HG03469 (cell line): ENCODE data around the gene MED25.

Experiments used
- ATAC-seq: cut with Tn5 transposase; IDR thresholded peaks from one replicate; pipeline ENCODE4 v1.9.1; 2021; ENCODE audit warnings: mild to moderate bottlenecking, moderate library complexity, moderate number of reproducible peaks; ENCODE audit not compliant: unreplicated experiment

MED25 gene

DNA sequence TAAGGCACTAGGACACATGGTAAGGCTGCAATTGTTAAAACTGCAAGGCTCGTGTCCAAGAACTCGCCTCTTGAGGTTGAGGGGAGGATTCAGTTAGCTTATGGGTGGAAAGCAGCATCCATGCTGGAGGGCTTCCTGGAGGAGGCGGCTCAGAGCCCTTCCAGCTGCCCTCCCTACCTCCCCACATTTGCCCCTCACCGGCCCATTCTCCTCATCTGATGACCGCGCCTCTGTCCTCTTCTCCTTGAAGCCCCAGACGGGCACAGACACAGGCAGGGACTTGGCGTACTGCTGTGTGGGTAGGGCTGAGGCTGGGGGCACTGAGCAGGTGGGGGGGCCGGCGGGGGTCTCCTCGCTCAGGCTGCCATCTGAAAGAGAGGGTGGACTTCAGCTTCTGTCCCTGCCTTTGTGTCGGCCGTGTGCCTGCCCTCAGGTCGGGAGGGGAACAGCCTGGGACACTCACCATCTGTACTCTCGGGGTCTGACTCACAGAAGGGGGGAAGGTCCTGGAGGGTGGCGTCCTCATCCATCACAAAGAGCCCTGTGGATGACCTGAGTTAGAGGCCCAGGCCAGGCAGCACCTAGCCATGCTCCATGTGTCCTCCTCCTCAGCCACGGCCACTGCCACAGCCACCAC lies 53.4 kb downstream of the MED25 start:
- no peak for ATAC-seq

DNA sequence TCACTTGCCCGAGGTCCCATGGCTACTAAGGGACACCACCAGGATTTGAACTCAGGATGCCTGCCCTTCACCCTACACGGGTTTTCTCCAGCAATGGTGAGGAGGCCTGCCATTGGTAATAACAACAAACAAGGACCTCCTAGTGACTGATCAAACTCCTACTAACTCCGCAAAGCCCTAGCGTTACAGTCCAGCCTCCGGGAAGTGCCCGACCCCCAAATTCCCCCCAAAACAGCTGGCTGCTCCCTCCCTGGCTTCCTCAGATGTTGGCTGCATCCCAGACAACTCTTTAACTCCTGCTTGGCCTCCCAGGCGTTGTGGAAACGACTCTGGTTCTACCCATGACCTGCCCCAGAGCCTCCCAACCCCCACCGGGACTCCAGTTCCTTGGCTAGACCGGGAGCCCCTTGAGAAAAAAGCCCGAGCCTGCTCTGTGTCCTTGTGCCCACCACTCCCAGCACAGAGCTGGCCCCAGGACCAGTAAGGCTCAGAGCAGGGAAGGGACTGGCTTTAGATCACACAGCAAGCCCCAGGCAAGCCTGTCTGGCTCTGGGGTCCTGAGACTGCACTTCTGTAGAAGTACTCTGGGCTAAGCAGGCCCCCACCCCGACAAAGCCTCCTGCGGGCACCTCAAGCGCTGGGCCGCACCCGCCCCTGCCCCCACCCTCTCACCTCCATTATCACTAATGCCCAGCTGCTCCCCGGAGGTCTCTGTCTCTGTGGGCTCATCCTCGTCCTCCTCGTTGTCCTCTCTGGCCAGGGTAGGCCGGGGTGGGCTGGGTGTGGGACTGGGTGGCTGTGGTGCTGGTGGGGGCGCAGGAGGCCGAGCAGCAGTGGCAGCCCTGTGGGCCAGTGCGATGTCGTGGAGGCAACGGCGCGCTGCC lies 54.4 kb downstream of the MED25 start:
- ATAC-seq: no peak

DNA sequence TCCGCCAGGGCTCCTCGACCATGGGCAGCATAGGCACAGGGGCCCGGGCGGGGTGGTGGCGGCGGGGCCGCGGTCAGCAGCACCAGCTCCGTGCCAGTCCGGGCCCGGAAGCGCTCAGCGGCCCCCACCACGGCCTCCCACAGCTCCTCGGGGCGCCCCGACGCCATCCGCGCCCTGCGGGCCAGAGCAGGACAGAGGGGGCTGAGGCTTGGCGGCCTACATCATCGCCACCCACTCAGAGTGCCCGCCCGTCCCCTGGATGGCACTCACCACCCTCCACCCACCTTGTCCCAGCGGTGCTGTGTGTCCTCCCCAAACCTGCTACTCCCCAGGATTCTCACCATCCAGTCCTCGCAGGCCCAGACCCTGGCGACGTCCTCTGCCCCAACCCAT lies 55.0 kb downstream of the MED25 start:
- ATAC-seq: no peak

DNA sequence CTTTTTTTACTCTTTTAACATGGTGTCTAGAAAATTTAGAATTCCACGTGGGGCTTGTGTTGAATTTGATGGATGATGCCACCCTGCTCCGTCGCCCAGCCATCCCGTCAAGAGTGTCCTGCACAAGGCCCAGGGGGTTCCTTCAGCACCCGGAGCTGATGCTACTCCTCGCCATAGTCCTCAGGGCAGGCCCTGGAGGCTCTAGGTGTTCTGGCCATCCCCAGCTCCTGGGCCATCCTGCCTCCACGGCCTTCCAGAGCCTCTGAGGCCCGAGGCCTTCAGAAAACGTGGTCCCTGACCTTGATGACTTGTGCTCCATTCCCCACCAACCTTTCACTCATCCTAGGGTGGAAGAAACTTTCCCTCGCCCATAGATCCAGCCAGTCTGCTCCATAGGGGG lies 55.7 kb downstream of the MED25 start:
- no peak for ATAC-seq

DNA sequence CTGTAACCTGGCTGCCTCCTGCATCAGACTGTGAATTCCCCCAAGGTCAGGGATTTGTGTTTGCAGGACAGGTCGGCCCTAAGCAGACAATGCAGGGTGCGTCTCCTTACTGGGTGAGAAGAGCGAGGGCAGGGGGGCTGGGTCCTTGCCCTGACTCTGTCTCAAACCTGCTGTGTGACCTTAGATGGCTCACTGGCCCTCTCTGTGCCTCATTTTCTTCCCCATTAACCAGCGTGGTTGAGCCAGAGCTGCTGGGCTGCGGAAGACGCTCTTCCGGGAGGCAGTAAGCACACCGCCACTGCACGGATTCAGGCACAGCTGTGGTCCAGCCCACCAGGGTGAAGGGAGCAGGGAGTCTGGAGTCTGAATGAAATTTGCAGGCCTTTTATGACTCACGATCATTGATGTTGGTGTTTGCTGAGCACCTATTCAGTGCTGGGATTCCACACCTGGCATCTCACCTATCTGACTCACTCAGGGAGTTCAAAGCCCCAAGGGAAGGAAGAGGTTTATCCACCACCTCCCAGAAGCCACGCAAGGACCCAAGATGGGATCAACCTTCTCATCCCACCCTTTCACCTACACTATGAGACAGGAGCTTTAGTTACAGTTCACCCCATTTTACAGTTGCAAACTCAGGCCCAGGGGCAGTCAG lies 56.5 kb downstream of the MED25 start:
- no peak for ATAC-seq

DNA sequence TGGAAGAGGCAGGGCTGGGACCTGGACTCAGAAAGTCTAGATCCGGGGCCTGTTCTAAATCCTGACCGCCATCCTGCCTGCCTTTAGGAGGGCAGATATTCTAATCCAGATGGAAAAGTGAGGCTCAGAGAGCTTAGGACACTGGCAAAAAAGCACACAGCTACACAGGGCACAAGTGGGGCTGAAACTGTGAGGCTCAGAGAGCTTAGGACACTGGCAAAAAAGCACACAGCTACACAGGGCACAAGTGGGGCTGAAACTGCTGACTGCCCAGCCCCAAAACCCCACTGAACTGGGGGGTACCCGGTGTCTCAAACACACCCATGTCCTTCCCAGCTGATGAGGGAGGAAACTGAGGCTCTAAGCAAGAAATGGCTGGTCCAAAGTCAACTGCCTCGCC lies 57.1 kb downstream of the MED25 start:
- ATAC-seq: no peak

DNA sequence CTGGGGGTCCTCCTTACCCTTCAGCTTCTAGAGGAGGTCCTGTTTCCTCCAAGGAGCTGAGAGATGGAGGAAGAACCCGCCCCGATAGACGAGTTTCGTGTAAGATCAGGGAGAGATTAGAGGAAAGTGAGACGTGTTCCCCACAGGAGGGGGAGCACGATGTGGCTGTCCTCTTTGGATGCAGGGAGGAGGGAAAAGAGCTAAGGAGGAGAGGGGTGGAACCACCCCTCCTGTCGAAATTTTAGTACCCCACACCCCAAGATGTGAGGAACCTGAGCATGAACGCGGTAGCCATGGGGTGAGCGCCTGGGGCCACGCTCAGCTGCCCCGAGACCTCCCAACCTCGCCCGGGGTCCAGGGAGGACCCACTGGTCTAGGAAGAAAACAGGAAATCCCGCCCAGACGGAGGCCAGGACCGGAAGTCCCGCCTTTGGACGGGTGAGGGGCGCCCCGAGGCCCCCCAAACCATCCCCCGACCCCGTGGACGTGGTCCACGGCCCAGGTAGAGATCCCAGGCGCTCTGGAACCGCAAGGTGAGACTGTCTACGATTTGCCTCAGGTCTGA lies 57.9 kb downstream of the MED25 start:
- no peak for ATAC-seq

DNA sequence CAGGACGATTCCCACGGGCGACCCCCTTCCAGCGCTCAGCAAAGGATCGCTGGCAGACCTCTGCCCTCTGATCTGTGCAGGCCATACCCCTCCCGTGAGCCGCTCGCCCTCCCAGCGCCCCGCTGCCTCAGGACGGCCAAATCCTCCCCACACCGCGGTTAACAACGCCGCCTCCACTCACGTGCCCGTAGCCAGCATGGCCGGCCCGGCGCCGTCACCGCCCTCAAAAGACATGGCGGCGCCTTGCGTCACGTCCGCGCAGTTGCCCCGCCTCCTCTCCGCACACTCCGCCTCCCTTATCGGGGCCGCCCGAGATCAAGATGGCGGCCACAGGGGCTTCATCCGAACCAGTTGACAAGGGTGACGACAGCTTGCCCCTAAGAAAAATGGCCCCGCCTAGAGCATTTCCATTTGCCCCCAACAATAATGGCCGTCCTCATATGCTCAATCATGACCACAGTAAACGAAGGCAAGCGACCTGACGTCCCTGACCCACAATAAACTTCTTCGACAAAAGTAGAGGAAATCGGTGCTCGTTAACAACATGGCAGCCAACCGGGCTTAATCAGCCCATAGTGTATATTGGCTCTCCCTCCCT lies 58.4 kb downstream of the MED25 start:
- peak; percentile 27 for ATAC-seq

DNA sequence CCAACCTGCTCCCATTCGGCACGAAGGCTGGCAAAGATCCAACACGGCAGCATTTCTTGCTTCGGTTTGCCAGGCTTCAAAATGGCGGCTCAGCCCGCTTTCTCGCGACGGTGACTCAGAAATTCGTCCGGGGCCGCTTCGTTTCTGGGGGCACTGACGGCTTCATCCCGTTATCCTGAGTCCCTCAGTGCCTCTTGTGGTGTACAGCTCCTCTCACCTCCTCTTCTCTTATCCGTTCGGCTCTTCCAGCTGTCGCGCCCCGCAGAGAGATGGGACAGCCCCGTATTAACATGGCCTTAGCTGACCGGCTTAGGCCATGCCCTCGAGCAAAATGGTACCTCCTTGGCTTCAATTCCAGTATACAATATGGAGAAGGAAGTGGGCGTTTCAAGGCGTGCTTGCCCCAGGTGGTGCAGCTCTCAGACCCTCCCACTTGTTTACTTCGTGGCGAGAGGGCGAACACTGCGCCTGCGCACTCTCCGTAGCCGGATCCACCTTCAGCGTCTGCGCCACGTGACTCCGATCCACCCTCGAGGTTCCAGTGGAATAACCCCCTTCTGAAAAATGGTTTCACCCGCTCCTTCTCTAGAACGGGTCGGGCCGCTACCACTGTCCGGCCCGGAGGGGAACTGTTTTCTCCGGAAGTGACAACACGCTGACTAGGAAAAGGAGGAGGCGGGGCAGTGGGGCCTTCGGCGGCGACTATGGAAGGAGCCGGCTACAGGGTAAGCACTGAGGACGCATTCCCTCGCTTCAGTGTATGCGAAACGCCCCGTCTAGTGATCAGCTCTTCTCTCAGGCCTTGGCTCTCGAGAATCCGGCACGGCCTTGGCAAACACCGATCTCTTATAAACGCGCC lies 59.2 kb downstream of the MED25 start, which contains the start of the genes AKT1S1 and TBC1D17:
TSS of gene AKT1S1 (minus strand) at position 336 of the 859 bp plus-strand sequence. CDS start 4,060 bp downstream, outside the sequence.
TSS of gene TBC1D17 (plus strand) at position 683 of the 859 bp plus-strand sequence. CDS start at position 705, 22 bp downstream.
- peak; percentile 44 for ATAC-seq

DNA sequence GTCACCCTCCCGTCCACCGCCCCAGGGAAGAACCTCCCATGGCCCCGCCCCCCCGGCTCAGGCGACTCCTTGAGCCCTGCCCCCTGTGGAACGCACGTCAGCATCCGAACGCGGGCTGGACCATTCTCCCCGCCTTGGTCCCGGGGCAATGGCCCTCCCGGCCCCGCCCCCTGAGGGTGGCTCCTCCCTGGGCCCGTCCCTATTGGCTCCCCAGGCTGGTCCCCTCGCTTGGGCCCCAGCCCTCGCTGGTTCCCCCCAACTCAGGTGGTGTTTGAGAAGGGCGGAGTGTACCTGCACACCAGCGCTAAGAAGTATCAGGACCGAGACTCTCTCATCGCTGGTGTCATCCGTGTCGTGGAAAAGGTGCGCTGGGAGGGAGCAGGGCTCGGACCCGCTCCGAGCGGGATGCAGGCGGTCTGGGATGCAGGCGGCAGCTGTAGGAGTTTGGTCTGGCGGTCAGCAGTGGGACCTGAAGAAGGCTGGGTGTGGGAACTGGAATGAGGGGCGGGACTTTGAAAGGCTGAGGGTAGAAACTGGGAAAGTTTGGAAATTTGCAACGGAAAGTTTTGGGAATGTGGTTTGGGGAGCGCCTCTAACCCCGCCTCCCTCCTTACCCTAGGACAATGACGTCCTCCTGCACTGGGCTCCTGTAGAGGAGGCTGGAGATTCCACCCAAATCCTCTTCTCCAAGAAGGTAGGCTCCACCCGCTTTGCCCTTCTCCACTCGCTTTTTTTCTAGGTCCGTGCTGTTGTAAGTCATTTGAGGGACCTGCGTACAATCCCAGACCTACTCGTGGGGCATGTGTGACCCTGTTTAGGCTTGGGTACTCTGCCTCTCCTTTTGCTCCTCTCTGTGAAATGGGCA lies 60.0 kb downstream of the MED25 start:
- peak; percentile 17 for ATAC-seq

DNA sequence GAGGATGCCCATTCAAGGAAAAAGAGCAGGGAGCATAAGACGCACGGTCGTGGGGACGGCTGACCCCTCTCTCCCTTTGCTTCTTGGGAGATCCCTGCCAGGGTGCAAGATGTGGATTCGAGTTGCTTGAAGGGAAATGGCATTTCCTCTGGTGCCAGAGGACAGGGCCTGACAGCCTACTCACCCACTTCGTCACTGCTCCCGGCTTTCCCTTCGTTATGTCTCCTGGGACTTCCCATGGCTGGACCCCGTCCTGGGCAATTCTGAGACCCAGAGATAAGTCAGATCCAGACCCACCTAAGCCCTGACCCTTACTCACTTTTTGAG lies 60.6 kb downstream of the MED25 start:
- ATAC-seq: no peak

DNA sequence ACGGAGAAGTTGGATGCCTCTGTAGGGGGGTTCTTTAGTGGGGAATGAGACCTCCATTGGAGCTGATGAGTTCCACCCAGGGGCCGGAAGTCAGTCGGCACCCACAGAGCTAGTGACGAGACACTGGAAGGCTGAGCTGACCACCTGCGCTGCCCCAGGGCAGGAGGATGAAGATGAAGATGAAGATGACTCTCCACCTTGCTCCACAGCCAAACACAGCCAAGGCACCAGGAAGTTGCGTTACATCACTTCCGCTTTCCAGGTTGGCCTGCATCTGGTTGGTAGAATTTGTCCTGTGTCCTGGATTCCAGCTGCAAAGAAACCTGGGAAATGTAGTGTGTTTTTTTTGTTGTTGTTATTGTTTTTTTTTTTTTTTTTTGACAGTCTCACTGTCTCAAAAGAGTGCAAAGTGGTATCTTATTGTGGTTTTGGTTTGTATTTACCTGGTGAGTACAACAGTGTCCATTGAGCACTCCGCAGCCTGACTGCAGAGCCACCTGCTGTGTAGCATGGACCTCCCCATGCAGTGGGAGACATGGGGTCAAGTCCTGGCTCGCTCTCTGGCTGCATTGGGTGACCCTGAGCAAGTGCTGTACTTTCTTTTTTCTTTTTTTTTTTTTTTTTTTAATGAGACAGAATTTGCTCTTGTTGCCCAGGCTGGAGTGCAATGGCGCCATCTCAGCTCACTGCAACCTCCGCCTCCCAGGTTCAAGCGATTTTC lies 61.3 kb downstream of the MED25 start:
- no peak for ATAC-seq

DNA sequence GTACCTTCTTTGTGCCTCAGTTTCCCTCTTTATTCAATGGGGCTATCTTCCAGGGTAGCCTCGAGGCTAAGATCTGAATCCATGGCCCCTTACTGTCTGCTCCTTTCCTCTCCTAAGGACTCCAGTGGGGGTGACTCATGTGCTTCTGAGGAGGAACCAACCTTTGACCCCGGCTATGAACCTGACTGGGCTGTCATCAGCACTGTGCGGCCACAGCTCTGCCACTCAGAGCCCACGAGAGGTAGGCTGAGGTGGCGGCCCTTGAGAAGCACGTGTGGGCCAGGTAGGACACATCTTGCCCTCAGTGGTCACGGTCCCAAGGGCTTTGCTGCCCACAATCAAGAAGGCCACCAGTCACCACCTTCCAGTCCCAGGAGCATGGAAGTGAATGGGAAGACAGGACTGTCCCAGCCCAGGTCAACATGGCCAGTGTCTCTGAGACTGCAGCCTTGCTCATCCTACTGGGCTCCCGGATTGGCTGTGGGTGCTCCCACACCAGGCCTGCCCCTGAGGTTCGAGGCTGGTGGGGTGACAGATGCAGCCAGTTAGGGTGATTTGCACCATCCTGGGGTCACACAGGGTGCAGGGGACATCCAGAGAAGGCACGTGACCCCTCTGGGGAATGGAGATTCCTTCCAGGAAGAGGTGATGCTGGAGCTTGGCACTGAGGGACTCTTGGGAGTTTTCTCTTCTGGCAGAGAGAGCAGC lies 62.2 kb downstream of the MED25 start:
- ATAC-seq: no peak

DNA sequence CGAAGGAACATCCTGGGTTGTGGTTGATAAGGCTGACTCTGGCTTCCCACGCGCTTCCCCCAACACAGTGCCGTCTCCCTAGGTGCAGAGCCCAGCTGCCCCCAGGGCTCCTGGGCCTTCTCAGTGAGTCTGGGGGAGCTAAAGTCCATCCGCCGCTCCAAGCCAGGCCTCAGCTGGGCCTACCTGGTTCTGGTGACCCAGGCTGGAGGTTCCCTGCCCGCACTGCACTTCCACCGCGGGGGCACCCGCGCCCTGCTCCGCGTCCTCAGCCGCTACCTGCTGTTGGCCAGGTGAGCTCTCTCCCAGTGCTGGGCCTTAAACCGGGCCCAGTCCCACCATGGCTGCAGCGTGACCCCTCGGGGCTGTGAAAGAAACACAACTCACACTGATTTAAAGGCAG lies 63.1 kb downstream of the MED25 start:
- ATAC-seq: no peak

DNA sequence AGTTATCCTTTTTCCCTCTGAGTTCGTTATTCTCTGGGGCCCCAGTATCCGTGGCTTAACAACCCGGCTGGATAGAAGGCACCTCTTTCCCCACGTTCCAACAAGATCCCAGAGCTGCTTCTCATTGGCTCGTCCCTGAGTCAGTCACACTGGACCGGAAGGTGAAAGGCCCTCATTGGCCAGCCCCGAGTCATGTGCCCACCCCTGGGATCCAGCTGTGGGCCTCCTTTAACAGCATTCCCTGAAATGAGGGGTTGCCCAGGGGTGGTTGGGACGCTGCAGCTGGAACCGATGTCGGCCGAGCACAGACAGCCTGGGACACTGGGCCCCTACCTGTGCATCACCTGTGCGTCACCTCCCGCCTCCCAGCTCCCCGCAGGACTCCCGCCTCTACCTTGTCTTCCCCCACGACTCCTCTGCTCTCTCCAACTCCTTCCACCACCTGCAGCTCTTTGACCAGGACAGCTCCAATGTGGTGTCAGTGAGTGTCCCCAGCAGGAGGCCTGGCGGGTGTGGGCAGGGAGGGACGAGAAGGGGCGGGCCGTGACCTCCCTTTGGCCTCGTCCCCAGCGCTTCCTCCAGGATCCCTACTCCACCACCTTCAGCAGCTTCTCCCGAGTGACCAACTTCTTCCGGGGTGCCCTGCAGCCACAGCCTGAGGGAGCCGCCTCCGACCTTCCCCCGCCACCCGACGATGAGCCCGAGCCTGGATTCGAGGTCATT lies 63.7 kb downstream of the MED25 start:
- no peak for ATAC-seq

DNA sequence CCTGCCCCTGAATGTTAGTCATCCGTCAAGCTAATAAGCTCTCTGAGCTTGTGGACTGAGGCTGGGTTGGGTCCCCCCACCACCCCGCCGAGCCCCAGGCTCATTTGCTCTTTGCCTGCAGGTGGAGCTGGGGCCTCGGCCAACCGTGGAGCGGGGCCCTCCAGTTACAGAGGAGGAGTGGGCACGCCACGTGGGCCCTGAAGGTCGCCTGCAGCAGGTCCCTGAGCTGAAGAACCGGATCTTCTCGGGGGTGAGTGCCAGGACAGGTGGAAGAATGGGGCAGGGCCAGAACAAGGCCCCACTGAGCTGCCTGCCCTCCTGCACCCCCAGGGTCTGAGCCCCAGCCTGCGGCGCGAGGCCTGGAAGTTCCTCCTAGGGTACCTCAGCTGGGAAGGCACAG lies 64.6 kb downstream of the MED25 start:
- ATAC-seq: no peak

DNA sequence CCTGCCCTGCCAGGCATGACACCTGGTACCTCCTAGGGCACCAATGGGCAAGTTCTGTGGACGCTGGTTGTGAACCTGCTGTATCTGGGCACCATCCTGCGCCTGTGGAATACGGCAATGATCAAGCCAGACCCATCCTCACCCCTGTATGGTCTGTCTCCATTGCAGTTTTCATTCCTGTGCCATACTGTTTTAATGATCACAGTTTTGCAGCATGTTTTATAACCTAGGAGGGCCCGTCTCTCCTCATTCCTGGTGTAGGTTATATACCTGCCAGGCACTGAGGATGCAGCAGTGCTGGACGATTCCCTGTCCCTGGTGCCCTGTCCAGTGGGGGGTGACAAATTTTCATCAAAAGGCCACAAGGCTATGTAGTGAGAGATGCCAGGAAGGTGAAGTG lies 65.0 kb downstream of the MED25 start:
- no peak for ATAC-seq
